GM19463 (cell line): ENCODE results near the gene FHAD1.
"Not testable (repeated sequence)": the region's sequence is repeated elsewhere in the genome, so short reads cannot be mapped to it uniquely, and the experiment has no call there.

Experiments
- ATAC-seq: cut with Tn5 transposase; IDR thresholded peaks from one replicate; pipeline ENCODE4 v1.9.1; 2021; ENCODE audit warnings: mild to moderate bottlenecking, moderate library complexity; ENCODE audit not compliant: unreplicated experiment

Gene FHAD1

DNA sequence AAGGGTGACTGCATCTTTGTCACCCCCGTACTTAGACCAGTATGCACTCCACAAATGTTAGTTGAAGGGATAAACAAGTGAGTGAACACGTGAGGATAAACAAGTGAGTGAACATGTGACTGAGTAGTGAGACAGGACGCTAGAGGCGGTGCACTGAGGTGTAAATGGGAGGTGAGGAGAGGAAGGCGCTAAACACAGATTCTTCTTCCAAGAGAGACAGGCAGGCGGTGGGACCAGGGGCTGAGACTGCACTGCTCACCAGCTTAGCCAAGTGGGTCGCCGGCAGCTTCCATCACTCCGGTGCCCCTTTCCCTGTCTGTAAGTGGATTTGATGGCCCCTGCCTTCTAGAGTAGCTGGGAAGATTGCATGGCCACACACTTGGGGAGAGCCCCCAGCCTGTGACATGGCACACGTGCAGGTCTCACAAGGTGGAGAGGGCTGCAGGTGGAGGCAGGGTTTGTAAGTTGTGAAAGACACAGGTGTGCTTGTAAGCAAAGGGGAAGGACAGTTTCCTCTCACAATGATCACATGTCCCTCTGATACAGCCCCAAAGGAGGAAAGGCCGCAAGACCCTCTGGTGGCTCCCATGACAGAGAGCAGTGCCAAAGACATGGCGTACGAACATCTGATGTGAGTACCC lies 115.2 kb downstream of the FHAD1 start:
- ATAC-seq, result no peak

DNA sequence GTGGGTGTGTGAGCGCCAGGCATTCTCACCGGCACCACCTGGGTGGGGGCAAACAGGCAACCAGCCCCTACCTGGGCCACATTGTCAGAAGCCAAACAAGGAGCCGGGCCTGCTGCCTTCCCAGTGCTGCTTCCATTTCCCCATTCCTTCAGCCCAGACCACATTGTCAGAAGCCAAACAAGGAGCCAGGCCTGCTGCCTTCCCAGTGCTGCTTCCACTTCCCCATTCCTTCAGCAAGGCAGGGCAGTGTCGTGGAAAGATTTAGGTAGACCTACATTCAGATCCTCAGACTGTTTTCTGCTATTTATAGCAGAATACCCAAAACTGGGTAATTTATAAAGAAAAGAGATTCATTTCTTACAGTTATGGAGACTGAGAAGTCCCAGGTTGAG lies 115.7 kb downstream of the FHAD1 start:
- ATAC-seq, result no peak

DNA sequence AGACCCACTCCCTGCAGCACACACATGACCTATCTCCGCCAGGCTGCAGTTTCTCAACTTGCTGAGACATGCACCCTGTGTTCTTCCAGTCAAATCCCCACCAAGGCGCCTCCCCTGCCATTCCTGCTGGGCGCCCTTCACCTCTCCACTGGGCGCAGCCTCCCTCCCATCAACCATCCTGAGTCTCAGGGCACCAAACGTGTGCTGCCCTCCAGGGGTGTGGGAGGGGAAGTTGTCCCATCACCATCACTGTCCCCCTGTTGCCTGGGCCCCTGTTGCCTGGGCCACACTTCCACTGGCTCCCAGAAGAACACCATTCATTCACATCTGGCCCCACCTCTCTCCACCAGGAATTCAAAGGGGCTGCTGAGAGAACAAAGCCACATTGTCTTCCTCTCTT lies 117.7 kb downstream of the FHAD1 start:
- no peak for ATAC-seq

DNA sequence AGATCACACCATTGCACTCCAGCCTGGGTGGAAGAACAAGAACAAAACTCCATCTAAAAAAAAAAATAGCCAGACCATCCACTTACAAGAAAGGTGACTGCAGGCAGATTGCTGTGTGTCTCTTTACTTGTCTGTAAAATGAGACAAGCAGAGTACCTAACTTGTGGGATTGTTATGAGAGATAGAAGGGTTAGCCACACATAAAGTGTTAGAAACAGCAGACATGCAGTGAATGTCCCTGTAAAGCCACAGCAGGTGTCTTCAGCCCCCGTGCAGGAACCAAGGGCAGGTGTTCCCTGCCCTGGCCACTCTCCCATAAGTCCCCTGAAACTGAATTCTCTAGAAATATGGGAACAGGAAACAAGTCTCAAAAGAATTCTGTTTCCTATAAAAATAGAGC lies 121.9 kb downstream of the FHAD1 start:
- no peak for ATAC-seq

DNA sequence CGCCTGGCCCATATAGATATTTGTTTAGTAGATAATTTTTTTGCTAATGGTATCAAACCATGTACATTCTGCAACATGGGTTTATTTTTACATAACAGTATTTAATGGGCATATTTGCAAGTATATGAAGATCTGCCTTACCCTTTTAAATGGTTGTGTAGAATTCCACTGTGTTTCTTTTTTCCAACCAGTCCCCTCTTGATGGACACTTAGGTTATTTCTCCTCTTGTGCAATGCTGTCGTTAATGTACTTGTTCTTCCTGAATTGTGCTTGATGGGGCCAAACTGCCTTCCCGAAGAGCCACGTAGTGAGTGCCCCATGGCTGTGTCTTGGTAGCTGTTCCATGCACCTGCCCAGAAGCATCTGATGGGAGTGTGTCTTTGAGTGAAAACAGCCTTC lies 123.2 kb downstream of the FHAD1 start:
- no peak for ATAC-seq

DNA sequence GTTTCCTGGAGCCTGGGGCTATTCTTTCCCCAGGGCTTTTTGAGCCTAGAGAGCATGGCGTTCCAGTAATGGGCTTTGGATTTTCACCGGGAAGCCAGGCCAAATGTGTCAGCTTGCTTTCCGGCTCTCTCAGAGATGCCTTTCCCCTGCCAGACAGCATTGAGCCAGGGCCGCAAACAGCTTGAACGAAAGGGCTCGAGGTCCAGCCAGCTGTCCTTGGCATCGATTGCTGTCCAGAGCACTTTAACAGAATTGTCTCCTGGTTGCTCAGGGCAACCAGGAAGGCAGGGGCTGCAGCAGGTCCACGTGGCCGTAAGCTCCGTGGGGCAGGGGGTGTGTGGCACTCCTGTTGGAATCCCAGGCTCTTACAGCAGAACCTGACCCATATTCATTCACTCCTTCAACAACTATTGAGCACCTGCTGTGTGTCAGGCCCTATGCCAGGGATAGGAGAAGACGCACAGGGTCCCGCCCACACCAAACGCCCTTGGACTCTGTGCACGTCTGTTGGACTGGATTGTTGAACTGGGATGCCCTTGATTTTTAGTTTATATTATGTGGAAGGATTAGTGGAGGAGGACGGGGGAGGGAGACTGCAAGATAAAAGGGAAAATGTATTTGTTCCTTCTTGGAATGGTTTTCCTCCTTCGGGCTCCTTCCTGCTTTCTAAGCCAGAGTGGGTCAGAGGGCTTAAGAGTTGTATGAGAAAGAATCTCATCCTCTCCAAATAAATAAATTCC lies 123.9 kb downstream of the FHAD1 start:
- ATAC-seq, result no peak

DNA sequence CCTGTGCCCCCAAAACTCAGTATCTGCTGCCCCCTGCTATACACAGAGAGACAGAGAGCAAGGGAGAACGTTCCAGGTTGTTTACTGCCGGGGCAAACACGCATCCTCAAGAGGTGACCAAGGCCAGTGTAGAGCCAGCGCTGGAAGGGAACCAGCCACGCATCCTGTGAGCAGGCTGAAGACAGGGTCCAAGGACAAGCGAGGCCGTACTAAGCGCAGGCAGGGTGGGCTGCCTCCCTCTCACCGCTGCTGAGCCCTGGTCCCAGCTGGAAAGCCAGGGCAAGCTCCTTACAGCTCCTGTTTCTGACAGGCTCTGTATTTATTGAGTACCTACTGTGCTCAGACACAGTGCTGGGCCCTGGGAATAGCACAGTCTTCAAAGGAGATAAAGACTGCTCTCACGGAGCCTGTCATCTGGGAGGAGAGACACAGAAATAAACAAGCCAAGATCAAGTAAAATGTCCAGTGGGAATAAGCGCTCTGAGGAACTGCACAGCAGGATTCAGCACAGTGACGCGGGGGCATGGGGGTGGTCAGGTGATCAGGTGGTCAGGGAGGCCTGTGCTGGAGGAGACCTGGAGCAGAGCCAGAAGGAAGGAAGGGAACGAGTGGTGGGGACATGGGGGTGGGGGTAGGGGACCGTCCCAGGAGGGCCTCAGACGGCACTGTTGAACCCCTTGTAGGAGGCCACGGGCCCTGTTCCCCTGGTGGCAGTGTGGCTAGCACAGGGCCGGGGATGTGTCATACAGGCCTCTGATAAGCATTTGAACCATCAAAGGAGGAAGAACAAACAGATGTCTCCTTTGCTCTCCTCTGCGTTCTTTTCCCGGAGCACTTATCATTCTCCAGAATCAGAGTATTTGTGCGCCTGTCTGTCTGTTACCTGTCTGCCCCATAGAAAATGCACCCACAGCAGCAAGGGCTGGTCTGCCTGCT lies 124.9 kb downstream of the FHAD1 start:
- ATAC-seq, result no peak

DNA sequence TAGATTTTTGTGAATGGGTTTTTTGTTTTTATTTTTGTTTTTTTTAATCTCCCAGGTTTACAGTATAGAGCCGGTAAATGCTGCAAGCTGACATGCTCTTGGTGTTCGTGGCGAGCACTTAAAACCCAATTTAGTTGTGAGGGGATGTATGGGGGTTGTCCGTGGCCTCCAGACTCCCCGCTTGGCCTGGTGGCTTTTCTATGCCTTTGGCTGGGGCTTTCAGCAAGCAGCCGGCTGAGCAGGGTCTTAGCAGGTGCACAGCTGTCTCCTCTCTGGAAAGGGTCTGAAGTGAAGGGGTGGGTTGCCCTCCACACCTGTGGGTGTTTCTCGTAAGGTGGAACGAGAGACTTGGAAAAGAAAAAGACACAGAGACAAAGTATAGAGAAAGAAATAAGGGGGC lies 131.7 kb downstream of the FHAD1 start:
- no peak for ATAC-seq

DNA sequence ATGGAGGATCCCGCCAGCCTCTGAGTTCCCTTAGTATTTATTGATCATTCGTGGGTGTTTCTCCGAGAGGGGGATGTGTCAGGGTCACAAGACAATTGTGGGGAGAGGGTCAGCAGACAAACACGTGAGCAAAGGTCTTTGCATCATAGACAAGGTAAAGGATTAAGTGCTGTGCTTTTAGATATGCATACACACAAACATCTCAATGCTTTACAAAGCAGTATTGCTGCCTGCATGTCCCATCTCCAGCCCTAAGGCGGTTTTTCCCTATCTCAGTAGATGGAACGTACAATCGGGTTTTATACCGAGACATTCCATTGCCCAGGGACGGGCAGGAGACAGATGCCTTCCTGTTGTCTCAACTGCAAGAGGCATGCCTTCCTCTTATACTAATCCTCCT lies 132.1 kb downstream of the FHAD1 start:
- ATAC-seq, result not testable (repeated sequence)

DNA sequence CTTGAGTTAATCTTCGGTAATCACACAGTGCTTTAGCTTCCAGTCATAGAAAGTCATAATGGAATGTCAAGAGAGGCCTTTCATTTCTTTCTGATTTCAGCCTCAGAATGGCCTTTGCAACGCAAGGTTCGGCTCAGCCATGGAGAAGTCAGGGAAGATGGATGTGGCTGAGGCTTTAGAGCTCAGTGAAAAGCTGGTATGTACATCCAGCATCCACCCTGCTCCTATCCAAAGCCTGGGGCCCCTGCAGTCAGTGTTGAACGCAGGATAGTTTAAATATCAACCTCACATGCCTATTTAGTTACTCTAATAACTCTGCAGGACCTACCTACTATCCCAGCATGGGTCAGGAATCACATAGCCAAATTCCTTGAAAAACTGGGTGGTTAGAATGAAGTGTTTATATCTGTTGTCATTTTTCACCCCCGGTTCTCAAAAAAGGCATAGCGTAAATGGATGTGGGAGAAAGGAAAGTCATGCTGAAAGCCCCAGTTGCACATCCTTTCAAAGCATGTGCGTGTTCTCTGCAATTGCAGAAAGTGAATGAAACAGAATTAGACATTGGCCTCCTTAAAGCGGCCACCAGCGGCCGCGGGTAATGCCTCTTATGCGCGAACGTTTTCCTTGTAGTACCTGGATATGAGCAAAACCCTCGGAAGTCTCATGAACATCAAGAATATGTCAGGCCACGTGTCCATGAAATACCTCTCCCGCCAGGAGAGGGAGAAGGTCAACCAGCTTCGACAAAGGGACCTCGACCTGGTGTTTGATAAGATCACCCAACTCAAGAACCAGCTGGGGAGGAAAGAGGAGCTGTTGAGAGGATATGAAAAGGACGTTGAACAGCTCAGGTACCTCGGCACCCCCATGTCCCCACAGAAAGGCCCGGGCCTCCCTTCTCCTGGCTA lies 133.8 kb downstream of the FHAD1 start:
- no peak for ATAC-seq

DNA sequence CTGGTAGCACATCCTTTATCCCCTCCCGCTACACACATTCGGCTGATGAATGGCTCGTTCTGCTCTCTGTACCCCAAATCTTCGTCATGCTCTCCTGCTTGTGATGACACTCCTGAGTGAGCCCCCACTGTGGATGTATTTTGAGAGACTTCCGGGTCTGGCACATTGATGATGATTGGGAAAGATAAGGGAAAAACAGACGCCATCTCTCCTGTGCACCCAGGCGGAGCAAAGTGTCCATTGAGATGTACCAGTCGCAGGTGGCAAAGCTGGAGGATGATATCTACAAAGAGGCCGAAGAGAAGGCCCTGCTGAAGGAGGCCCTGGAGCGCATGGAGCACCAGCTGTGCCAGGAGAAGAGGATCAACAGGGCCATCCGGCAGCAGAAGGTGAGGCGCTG lies 134.8 kb downstream of the FHAD1 start:
- no peak for ATAC-seq

DNA sequence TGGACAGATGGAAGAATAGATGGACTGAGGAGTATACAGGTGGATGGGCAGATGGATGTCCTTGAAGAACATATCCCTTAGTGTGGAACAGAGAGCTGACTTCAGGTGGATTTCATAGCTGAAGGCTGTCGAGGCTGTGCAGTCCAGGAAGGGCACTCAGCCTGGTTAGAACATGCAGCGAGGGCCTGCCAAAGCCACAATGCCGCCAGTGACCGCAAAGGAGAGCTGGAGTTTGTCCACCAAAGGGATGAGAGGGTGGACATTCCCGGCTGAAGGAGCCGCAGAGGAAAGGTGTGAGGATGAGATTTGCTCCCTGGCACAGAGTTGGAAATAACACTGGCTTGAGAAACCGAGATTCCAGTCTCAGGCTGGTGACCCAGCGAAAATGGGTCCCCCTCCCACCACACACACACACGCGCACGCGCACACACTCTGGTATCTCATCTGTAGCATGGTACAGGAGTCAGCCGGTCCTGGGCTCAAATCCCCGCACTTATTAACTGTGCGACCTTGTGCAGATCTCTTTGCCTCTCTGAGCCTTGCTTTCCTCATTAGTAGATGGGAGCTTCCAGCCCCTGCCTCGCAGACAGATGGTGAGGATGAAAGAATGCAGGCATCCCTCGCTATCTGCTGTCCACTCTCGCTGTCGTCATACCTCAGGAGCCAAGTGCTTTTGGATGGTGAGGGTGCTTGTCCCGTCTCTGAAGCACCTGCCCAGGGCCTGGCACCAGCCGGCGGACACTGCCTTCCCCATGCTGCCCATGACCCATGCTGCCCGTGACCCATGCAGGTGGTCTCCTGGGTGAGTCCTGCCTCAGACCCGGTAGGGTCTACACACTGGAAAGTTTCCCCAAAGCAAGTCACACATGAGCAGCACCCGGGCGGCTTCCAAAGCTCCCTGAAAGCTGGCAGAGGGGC lies 135.8 kb downstream of the FHAD1 start:
- no peak for ATAC-seq

DNA sequence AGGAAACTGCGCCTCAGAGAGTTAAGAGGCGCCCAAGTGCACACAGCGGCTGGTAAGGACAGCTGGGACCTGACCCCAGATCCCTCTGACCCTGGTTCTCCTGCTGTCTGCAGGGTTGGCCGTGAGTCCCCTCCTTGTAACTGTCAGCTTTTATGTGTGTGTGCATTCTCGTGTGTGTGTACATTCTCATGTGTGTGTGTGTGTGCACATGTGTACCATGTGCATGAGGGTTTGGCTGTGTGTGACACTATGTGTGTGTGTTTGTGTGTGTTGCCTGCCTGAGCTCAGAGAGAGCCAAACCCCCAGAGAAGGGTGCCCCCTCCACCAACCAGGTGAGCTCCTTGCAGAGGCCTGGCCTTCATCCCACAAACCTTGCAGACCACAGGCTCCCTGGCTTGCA lies 136.8 kb downstream of the FHAD1 start:
- no peak for ATAC-seq

DNA sequence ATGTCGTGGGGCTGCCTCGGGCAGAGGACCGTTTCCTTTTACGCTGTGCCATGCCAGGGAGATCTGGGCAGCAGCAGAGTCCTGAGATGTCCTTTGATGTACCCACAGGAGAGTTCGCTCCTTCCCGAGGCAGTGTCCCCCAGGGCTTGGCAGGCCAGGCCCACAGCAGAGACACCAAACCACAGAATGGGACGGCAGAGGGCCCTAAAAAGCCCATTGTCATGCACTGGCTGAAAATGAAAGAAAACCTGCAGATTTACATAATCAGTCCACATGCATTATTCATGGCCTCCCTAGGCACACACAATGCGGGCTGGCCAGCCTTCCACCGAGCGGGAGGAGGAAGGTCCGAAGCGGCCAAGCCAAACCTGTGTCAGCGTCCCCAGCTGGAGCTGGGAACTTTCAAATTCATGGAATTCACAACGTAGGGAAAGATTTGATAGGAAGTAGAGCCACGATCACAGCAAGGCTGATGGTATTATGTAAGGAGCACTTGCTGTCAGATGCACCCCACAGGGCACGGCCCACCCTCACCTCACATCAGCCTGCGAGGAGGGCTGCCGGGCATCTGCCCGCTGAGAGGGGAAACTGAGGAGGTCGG lies 137.4 kb downstream of the FHAD1 start:
- ATAC-seq, result peak; percentile 78

DNA sequence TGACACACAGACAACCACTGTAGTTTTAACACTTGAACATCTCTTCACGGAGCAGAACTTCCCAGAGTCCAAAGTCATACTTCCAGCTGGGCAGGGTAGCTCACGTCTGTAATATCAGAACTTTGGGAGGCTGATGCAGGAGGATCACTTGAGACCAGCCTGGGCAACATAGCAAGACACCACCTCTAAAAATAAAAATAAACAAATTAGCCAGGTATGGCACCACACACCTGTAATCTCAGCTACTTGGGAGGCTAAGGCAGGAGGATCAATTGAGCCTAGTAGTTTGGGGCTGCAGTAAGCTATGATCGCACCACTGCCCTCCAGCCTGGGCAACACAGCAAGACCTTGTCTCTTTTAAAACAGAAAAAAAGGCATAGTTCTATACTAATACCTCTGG lies 138.4 kb downstream of the FHAD1 start:
- no peak for ATAC-seq

DNA sequence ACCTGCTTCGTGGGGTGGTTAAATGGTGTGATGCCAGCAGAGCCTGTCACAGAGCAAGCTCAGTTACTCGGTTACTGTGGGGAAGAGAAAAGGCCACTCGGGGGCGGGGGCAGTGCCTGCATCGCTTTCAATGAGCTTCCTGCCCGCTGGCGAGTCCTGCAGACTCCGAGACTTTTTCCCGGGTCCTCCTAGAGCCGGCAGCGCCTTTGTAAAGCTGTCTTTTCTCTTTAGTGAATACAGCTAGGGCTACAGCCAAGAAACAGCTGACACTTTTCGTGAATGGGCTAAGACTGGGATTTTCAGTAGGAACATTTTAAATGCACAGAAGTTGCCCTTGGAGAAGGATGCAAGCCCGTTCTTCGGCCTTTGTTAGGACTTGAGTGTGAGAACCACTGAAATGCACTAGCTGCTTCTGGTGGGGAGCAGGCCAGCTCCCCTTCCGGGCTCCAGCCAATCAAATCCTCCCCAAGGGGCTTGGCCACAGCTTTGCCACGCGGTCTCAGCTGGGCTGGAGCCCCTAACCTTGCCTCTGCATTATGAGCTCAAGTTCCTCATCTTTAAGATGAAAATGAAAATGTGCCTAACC lies 139.2 kb downstream of the FHAD1 start:
- ATAC-seq, result no peak

DNA sequence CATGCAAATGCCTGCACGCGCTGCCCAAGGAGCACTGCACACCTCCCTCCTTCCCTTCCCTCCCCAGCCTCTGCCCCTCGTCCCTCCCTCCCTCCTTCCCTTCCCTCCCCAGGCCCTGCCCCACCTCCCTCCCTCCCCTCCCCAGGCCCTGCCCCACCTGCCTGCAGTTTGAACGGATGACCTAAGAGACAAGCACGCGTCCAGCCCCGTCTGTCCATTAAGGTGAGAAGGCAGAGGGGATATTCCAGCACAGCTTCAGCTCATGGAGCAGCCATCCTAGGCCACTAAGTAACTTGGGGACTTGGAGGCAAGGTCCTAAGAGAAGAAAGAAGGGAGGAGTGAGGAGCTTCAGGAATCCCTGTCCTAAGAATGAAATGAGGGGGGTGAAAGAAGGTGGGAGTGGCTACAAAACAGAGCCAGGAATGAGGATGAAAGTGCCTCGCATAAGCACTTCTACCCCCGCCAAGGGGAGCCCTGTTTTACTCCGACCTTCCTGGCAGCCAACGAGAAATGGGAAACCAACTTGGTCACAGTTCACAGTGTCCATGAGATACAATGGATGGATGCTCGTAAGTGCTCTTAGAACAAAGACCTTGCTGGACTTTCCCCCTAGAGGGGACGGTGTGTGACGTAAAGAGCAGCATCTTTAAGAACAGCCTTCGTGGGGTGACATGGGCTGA lies 141.3 kb downstream of the FHAD1 start:
- no peak for ATAC-seq

DNA sequence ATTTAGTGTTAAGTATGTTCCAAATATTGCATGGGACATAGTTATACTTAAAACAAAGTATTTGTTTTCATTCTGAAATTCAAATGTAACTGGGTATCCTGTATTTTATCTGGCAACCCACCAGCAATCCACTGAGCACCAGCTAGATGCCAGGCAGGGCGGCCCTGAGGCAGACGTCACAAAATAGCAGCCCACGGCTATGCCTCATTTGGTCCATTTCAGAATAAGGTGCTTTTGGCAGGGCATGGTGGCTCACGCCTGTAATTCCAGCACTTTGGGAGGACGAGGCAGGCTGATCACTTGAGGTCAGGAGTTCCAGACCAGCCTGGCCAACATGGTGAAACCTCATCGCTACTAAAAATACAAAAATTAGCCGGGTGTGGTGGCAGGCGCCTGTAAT lies 142.8 kb downstream of the FHAD1 start:
- ATAC-seq, result not testable (repeated sequence)
